HG03064 (cell line): ENCODE measurements around the gene ITPKC.

Experiments
- ATAC-seq: cut with Tn5 transposase; IDR thresholded peaks from one replicate; pipeline ENCODE4 v1.9.1; 2021; ENCODE audit warnings: low read depth; ENCODE audit not compliant: unreplicated experiment

ITPKC gene

GRCh38 chr19:40690050-40690692, 26.7 kb upstream of the ITPKC start, which contains the start of gene NUMBL:
Gene NUMBL (minus strand): TSS chr19:40690651. CDS start chr19:40690483, 168 bp downstream.
- ATAC-seq, result no peak

GRCh38 chr19:40690693-40691420, 26.1 kb upstream of the ITPKC start:
- ATAC-seq, result no peak

DNA sequence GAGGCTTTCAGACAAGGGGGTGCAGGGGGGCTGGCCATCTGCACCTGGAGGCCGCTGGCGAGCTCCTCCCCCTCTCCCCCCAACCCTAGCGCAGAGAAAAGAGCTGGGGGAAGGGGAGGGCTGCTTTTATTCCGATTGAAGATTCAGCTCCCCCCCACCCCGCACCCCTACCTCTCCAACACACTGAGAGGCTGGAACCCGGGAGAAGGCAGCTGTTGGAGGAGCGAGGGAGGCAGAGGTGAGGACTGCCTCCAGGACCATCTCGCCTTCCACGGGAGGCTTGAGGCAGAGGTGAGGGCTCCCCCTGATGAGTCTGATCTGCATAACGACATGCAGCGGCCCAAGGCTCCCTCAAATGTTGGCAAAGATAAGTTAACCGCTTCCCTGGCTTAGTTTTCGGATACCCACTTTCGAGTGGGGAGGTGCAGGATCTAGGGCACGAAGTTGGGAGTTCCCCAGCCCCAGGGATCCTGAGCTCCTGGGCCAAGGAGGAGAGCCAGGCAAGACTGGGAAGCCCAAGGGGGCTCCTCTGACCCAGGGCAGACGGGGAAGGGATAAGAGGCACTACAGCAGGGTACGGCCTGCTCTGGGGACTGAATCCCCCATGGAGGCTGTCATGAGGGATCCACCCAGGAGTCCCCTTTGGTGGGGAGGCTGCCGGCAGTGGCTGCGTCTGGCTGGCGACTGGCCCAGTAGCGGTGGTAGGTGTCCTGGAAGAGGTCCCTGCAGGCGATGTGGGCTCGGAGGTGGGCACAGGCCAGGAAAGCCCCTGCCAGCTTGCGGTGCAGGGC, 25.3 kb upstream of the ITPKC start:
- no peak for ATAC-seq

DNA sequence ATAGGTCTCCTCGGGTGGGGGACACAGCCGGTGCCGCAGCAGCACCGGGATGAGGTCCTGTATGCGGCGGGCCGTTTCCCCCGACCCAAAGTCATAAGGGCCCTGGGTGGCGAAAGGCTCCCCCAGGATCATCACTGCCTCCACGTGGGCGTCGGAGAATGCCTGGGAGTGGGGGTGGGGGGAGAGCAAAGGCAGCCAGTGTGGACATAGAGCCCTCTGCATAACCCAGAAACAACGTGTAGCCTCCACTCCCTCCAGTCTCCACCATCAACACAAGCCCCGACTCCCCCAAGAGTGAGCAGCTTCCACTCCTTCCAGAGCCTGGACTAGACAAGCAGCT, 24.7 kb upstream of the ITPKC start:
- ATAC-seq, result no peak

DNA sequence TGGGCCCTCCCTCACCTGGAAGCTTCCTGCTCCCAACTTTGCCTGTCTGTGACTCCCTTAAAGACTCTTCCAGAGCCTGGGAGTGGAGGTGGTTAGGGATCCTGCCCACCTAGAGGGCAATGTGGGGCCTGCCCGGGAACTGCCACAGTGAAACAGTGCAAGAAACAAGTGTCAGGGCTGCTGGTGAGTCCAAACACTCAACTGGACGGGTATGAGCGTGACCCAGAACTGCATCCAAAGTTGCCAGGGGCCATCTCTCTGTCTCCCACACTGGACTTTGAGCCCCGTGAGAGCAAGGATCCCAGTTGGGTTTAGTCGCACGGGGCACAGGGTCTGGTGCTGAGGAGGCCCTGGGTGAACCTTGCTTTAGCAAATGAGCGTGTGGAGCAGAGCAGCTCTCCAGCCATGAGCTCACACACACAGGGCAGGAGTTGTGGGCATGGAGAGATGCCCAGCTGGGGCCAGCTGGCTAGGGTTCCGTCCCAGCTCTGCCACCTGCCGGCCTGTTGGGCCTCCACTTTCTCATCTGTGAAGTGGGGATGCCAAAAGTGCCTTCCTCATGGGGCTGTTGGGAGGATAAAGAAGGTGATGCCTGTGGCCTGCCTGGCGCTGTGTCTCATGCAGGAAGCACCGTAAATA, 23.6 kb upstream of the ITPKC start:
- no peak for ATAC-seq

- no peak for ATAC-seq
These were observed 23.0 kb upstream of the ITPKC start for GRCh38 chr19:40693896-40694295.

DNA sequence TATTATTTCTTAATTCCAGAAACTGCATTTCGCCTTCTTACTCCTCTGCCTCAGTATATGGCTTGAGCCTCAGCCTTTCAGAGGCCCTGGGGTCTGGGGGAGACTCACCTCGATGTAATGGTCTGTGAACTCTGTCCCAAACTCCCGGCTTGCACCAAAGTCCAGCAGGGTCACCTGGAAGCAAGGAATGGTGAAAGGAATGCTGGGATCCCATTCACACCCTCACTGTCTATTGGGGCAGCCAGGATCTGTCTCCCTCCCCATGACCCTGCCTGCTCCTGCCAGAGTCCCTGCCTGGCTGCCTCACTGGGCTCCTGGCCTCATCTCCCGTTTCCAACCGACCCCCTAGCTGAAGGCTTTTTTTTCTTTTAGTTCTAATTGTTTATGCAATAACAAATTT, 21.0 kb upstream of the ITPKC start:
- no peak for ATAC-seq

GRCh38 chr19:40697007-40697406, 19.9 kb upstream of the ITPKC start:
- no peak for ATAC-seq

- no peak for ATAC-seq
These were observed 16.8 kb upstream of the ITPKC start for GRCh38 chr19:40700083-40700482.

GRCh38 chr19:40701758-40702157, 15.2 kb upstream of the ITPKC start:
- no peak for ATAC-seq

- no peak for ATAC-seq
These were observed 14.4 kb upstream of the ITPKC start for GRCh38 chr19:40702337-40703012.

GRCh38 chr19:40703029-40703755, 13.7 kb upstream of the ITPKC start:
- ATAC-seq, result no peak

DNA sequence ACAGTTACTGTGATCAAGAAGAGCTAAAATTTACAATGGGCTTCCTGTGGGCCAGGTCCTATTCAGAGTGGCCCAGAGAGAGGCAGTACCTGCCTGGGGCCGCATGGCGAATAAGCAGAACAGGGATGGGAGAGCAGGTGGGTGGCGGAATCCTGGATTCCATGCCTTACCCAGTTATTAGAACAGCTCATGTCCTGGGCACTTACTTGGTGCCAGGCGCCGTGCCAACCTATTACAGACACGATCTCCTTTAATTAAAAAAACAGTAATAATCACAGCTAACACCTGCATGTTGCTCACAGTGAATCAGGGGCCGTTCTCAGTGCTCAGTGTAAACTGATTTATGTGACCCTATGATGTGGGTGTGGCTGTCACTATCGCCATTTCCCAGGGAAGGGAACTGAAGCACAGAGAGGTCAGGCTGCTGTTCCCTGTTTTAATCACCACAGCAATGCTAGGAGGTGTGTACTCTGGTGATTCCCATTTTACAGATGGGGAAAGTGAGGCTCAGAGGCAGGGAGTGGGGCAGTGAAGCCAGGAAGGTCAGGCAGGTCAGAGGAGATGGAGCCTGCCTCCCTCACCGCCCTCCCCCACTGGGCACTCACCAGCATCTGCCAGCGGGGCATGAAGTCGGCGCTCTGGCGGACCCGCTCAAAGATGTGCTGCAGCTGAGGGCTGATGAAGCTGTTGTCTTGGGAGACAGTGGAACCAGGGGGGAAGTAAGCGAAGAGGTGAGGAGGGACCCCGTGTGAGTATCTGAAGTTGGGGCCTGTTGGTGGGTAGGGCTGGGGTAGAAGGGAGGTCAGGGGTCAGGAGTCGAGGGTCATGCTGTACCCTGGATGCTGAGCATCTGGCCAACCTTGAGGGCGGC, 12.2 kb upstream of the ITPKC start:
- no peak for ATAC-seq

- no peak for ATAC-seq
These were observed 11.6 kb upstream of the ITPKC start for GRCh38 chr19:40705362-40705651.

DNA sequence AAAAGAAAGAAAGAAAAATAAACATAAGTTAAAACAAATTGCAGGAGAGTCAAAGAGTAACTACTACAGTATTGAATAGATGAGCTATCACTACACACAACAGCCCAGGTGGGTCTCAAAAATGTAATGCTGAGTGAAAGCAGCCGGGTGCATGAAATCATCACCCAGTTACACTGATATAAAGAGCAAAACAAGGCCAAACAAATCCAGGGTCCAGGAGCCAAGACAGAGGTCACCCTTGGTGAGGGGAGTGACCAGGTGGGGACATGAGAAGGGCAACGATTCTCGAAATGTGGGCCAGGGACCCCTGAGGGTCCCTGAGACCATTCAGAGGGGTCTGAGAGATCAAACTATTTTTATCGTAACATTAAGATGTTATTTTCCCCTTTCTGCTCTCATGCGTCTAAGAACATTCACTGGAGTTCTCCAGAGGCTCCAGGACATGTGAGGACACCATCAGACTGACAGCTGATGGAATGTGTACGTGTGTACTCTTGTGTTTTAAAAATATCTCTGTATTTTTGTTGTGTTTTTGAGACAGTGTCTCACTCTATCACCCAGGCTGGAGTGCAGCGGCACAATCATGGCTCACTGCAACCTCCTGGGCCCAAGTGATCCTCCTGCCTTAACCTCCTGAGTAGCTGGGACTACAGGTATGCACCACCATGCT, 10.8 kb upstream of the ITPKC start:
- no peak for ATAC-seq

DNA sequence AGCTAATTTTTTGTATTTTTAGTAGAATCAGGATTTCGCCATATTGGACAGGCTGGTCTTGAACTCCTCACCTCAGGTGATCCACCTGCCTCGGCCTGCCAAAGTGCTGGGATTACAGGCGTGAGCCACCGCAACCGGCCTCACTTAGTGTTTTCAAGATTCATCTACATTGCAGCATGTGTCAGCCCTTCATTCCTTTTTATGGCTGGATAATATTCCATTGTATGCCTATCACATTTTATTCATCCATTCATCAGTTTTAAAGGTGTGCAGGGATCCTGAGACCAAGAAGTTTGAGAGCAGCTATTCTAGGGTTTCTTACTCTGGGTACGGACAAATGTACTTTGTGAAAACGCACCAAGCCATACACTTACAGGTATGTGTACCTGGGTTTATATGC, 9.3 kb upstream of the ITPKC start:
- no peak for ATAC-seq

DNA sequence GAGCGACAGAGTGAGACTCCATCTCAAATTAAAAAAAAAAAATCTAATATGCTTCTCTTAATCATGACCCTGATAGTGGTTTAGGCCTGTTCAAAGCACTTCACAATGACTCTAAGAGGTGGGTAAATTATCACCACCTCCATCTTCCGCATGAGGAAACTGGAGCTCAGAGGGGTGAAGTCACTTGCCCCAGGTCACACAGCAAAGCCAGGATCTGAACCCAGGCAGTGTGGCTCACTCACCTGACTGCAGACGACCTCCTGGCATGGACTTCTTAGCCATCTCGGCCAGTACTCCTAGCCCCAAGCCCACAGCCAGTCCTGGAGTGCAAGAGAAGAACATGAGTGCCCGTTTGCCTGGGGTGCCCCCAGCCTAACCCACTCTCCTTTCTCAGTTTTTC, 7.1 kb upstream of the ITPKC start:
- ATAC-seq, result no peak

DNA sequence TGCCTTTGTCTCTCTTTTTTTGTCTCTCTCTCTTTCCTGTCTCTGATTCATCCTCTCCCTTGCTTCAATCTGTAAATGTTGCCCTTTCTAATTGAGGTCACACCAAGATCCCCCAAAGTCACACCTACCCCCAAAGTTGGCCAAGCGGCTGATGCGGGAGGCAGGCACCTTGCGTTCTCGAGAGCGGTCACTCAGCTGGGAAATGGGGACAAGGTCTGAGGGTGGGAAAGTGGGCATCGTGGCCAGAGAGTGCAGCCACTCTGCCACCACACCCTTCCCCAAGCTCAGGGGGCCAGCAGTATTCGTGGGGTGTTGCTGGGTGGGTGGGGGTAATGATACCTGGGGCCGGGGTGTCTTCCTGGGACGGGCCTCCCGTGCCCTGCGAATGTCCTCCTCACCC, 3.0 kb upstream of the ITPKC start:
- ATAC-seq, result no peak
